ENCODE data around the gene NUDT3. TPM values are rescaled to one million over a fixed set of nuclear protein-coding genes. Genes with fewer than 3 reads are reported as not detected.

The NUDT3 gene
- polyA plus RNA-seq, 1 of the 3 experiments (the other 2 are of a cell fraction) = 11.9 TPM

- TF ChIP-seq, protein P1, sequence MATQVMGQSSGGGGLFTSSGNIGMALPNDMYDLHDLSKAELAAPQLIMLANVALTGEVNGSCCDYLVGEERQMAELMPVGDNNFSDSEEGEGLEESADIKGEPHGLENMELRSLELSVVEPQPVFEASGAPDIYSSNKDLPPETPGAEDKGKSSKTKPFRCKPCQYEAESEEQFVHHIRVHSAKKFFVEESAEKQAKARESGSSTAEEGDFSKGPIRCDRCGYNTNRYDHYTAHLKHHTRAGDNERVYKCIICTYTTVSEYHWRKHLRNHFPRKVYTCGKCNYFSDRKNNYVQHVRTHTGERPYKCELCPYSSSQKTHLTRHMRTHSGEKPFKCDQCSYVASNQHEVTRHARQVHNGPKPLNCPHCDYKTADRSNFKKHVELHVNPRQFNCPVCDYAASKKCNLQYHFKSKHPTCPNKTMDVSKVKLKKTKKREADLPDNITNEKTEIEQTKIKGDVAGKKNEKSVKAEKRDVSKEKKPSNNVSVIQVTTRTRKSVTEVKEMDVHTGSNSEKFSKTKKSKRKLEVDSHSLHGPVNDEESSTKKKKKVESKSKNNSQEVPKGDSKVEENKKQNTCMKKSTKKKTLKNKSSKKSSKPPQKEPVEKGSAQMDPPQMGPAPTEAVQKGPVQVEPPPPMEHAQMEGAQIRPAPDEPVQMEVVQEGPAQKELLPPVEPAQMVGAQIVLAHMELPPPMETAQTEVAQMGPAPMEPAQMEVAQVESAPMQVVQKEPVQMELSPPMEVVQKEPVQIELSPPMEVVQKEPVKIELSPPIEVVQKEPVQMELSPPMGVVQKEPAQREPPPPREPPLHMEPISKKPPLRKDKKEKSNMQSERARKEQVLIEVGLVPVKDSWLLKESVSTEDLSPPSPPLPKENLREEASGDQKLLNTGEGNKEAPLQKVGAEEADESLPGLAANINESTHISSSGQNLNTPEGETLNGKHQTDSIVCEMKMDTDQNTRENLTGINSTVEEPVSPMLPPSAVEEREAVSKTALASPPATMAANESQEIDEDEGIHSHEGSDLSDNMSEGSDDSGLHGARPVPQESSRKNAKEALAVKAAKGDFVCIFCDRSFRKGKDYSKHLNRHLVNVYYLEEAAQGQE (IDR thresholded peaks at IDR 0.05; ENCODE audit: low read depth, low read length) = no peak
- TF ChIP-seq MXI1 (IDR thresholded peaks at IDR 0.05; ENCODE audit: low read depth, low read length) = no peak
- no peak for TF ChIP-seq RFX5 (IDR thresholded peaks at IDR 0.05; ENCODE audit: low read length)
- TF ChIP-seq SMC3 (IDR thresholded peaks at IDR 0.05; ENCODE audit: low read depth, low read length) = no peak
- TF ChIP-seq GATA2 (CRISPR knock-in tag; IDR thresholded peaks at IDR 0.05) = no peak
- no peak for TF ChIP-seq TAF1 (IDR thresholded peaks at IDR 0.05; ENCODE audit: borderline replicate concordance, low read depth, low read length)
- TF ChIP-seq CTCF (IDR thresholded peaks at IDR 0.05) = no peak
- no peak for TF ChIP-seq POLR2AphosphoS5 (IDR thresholded peaks at IDR 0.05; ENCODE audit: low read depth, low read length)
- no peak for TF ChIP-seq MAX (IDR thresholded peaks at IDR 0.05; ENCODE audit: low read depth)
- TF ChIP-seq FOXJ3 (CRISPR knock-in tag; IDR thresholded peaks at IDR 0.05) = no peak
- no peak for TF ChIP-seq SIN3A (IDR thresholded peaks at IDR 0.05; ENCODE audit: borderline replicate concordance, low read depth, low read length)
- no peak for TF ChIP-seq RCOR1 (IDR thresholded peaks at IDR 0.05; ENCODE audit: low read length)
- no peak for TF ChIP-seq MEF2A (IDR thresholded peaks at IDR 0.05; ENCODE audit: borderline replicate concordance, low read depth)
These were observed 149.2 kb downstream of the NUDT3 start (continued) for GRCh38 chr6:34243131-34243771.
